A673 (cell line): ENCODE results near the gene R3HDM4. TPM values are rescaled to one million over a fixed set of nuclear protein-coding genes. Genes with fewer than 3 reads are reported as not detected.

ENCODE experiments used
- BruUV-seq: library from RNA; stranded (reverse); fragments of 400-500 nt; replicated peaks from 2 replicates; lab custom pipeline; 2021; lab: Mats Ljungman, UMichigan
- CTCF ChIA-PET: fragments of 300-600 bp; sonication (Branson Sonifier 250); formaldehyde crosslinking; loops from one replicate; lab custom pipeline; 2022; ENCODE audit warnings: antibody characterized with exemption; lab: Charles Lee
- POLR2A ChIA-PET: fragments of 300-600 bp; sonication (Branson Sonifier 250); formaldehyde crosslinking; loops from one replicate; lab custom pipeline; 2022; ENCODE audit warnings: antibody characterized with exemption; ENCODE audit not compliant: low non-redundant PET; lab: Charles Lee
- DNase-seq: peaks from one replicate; pipeline ENCODE4 v3.0.0-alpha.2; 2015; ENCODE audit warnings: low spot score
- H3K27ac ChIP-seq: fragments of 200-600 bp; sonication (generic); 2 replicates; pipeline ENCODE4 v1.5.1; 2016; ENCODE audit warnings: mixed run types, low read depth, mild to moderate bottlenecking, mixed read lengths, antibody characterized with exemption, low read length; ENCODE audit not compliant: poor library complexity, severe bottlenecking
- H3K27me3 ChIP-seq: fragments of 200-600 bp; sonication (generic); replicated peaks from 2 replicates; pipeline ENCODE4 v1.6.1; 2017; ENCODE audit warnings: mixed run types, low read depth, mild to moderate bottlenecking, mixed read lengths, antibody characterized with exemption, low read length; ENCODE audit not compliant: insufficient read depth, poor library complexity
- H3K36me3 ChIP-seq: fragments of 200-600 bp; sonication (generic); 2 replicates; pipeline ENCODE4 v1.6.1; 2016; ENCODE audit warnings: mixed run types, mild to moderate bottlenecking, mixed read lengths, antibody characterized with exemption, low read length; ENCODE audit not compliant: insufficient read depth, poor library complexity, severe bottlenecking
- H3K4me1 ChIP-seq: fragments of 200-600 bp; sonication (generic); 2 replicates; pipeline ENCODE4 v1.6.1; 2017; ENCODE audit warnings: mixed run types, mild to moderate bottlenecking, mixed read lengths, antibody characterized with exemption, low read length; ENCODE audit not compliant: insufficient read depth, poor library complexity, severe bottlenecking
- H3K4me3 ChIP-seq: fragments of 200-600 bp; sonication (generic); 2 replicates; pipeline ENCODE4 v1.5.1; 2016; ENCODE audit warnings: low read depth, mixed run types, mild to moderate bottlenecking, mixed read lengths, low read length; ENCODE audit not compliant: poor library complexity, severe bottlenecking
- H3K9me3 ChIP-seq: fragments of 200-600 bp; sonication (generic); 2 replicates; pipeline ENCODE4 v1.6.1; 2016; ENCODE audit warnings: mixed run types, low read depth, mild to moderate bottlenecking, mixed read lengths, antibody characterized with exemption, low read length; ENCODE audit not compliant: poor library complexity, severe bottlenecking
- CTCF ChIP-seq: fragments of 300-800, 200-600 bp; sonication (generic); conservative IDR thresholded peaks from 2 replicates; pipeline ENCODE4 v1.5.1; 2017; ENCODE audit warnings: low read depth, mild to moderate bottlenecking, antibody characterized with exemption, low read length, moderate library complexity, mixed read lengths
- EZH2 ChIP-seq: fragments of 200-600 bp; sonication (generic); IDR thresholded peaks from 2 replicates; pipeline ENCODE4 v1.6.1; 2017; ENCODE audit warnings: borderline replicate concordance, low read depth, mild to moderate bottlenecking, mixed read lengths, antibody characterized with exemption, low read length; ENCODE audit not compliant: poor library complexity, severe bottlenecking
- intact Hi-C: fragments of 100-400 bp; cut with micrococcal nuclease; formaldehyde crosslinking; loops from one replicate; pipeline ENCODE4 v1.10.0; 2022; ENCODE audit not compliant: unreplicated experiment
- total RNA-seq: library from RNA; stranded (reverse); gene quantifications from 2 replicates; pipeline ENCODE4 v1.2.3, GENCODE V29; 2021

R3HDM4 gene
- total RNA-seq, 1 experiment from 2014 or later = 39.3 TPM

GRCh38 chr19:952049-952679 lies 39.1 kb upstream of the R3HDM4 start:
- DNase-seq = no peak
- BruUV-seq = no TSS peak
- POLR2A ChIA-PET = no interaction called here
- CTCF ChIA-PET = no interaction called here
- Histone ChIP-seq H3K4me1 (peaks cover 18% of the 10 kb centered on the region), H3K4me3 (no peak overlapping the region), H3K27ac (no peak overlapping the region), H3K36me3 (no peaks in the 10 kb centered on the region), H3K27me3 (no peaks in the 10 kb centered on the region), H3K9me3 (no peaks in the 10 kb centered on the region)
- TF ChIP-seq EZH2 = no peak
- TF ChIP-seq CTCF = no peak
- intact Hi-C loops = no loop called here

GRCh38 chr19:950352-951066 lies 37.5 kb upstream of the R3HDM4 start:
- Histone ChIP-seq H3K36me3 (no peaks in the 10 kb centered on the region), H3K27me3 (no peaks in the 10 kb centered on the region), H3K27ac (no peak overlapping the region), H3K4me3 (no peak overlapping the region), H3K9me3 (no peaks in the 10 kb centered on the region), H3K4me1 (peaks cover 10% of the 10 kb centered on the region)
- ChIA-PET CTCF (no interaction called here), POLR2A (no interaction called here)
- no peak for DNase-seq
- no TSS peak for BruUV-seq
- TF ChIP-seq EZH2 (no peak), CTCF (no peak)
- intact Hi-C loops = no loop called here

- no peaks in the 10 kb centered on the region for H3K36me3 ChIP-seq
- H3K27ac ChIP-seq = no peak overlapping the region
- no peaks in the 10 kb centered on the region for H3K27me3 ChIP-seq
- H3K4me1 ChIP-seq = peaks cover 10% of the 10 kb centered on the region
- no TSS peak for BruUV-seq
- intact Hi-C loops = no loop called here
- CTCF ChIA-PET = no interaction called here
- H3K4me3 ChIP-seq = no peak overlapping the region
- DNase-seq = no peak
- no peaks in the 10 kb centered on the region for H3K9me3 ChIP-seq
- no peak for TF ChIP-seq CTCF
- TF ChIP-seq EZH2 = no peak
- POLR2A ChIA-PET = no interaction called here
Observed at GRCh38 chr19:948842-949496, 36.0 kb upstream of the R3HDM4 start.
